PC-9 (cell line): ENCODE data around the gene MYH4. TPM values are rescaled to one million over a fixed set of nuclear protein-coding genes. Genes with fewer than 3 reads are reported as not detected.

Experiments used
- Bru-seq: library from RNA; stranded (reverse); fragments of 400-500 nt; gene quantifications from one replicate; lab custom pipeline; 2021; lab: Mats Ljungman, UMichigan
- BruChase-seq, 2 experiments: library from RNA; stranded (reverse); fragments of 400-500 nt; gene quantifications; one replicate each; lab custom pipeline; 2021; lab: Mats Ljungman, UMichigan
- BruUV-seq: library from RNA; stranded (reverse); fragments of 400-500 nt; replicated peaks from 2 replicates; lab custom pipeline; 2021; lab: Mats Ljungman, UMichigan
- CTCF ChIA-PET: fragments of 300-600 bp; sonication (Branson Sonifier 250); formaldehyde crosslinking; loops from one replicate; lab custom pipeline; 2022; ENCODE audit warnings: antibody characterized with exemption; lab: Charles Lee
- POLR2A ChIA-PET: fragments of 300-600 bp; sonication (Branson Sonifier 250); formaldehyde crosslinking; loops from one replicate; lab custom pipeline; 2022; ENCODE audit warnings: antibody characterized with exemption; ENCODE audit not compliant: unreplicated experiment; lab: Charles Lee
- DNase-seq, 2 experiments: peaks; one replicate each; pipeline versions ENCODE4 v3.0.0 to v3.0.0-alpha.2; 2015 to 2022; ENCODE audit warnings: mixed read lengths in 1 of 2
- H2AFZ ChIP-seq: fragments of 200-600 bp; sonication (generic); 2 replicates; pipeline ENCODE4 v1.8.1; 2017; ENCODE audit warnings: antibody characterized with exemption
- H3F3A ChIP-seq: fragments of 200-600 bp; sonication (generic); 2 replicates; pipeline ENCODE4 v1.8.1; 2017; ENCODE audit warnings: antibody characterized with exemption, mild to moderate bottlenecking, low read depth; ENCODE audit not compliant: insufficient read depth
- H3K27ac ChIP-seq: fragments of 200-600 bp; sonication (generic); 2 replicates; pipeline ENCODE4 v1.6.1; 2016; ENCODE audit warnings: mixed run types
- H3K27me3 ChIP-seq: fragments of 200-600 bp; sonication (generic); 2 replicates; pipeline ENCODE4 v1.6.1; 2016; ENCODE audit warnings: low read depth, mixed run types; ENCODE audit not compliant: insufficient read depth
- H3K36me3 ChIP-seq: fragments of 200-600 bp; sonication (generic); 2 replicates; pipeline ENCODE4 v1.6.1; 2016; ENCODE audit warnings: low read depth, mixed run types
- H3K4me1 ChIP-seq: fragments of 200-600 bp; sonication (generic); replicated peaks from 2 replicates; pipeline ENCODE4 v1.6.1; 2016; ENCODE audit warnings: mixed run types; ENCODE audit not compliant: insufficient read depth
- H3K4me2 ChIP-seq: fragments of 200-600 bp; sonication (generic); 2 replicates; pipeline ENCODE4 v1.6.1; 2017; ENCODE audit warnings: mixed run types
- H3K4me3 ChIP-seq: fragments of 200-600 bp; sonication (generic); 2 replicates; pipeline ENCODE4 v1.6.1; 2016; ENCODE audit warnings: mixed run types
- H3K79me2 ChIP-seq: fragments of 200-600 bp; sonication (generic); 2 replicates; pipeline ENCODE4 v1.6.1; 2017; ENCODE audit warnings: low read depth, mixed run types
- H3K9me2 ChIP-seq: fragments of 200-600 bp; sonication (generic); 2 replicates; pipeline ENCODE4 v1.8.1; 2017; ENCODE audit warnings: mild to moderate bottlenecking; ENCODE audit not compliant: insufficient read depth
- H3K9me3 ChIP-seq: fragments of 200-600 bp; sonication (generic); 2 replicates; pipeline ENCODE4 v1.8.1; 2016; ENCODE audit warnings: low read depth; ENCODE audit not compliant: insufficient read depth
- H4K20me1 ChIP-seq: fragments of 200-600 bp; sonication (generic); 2 replicates; pipeline ENCODE4 v1.8.1; 2017; ENCODE audit not compliant: insufficient read depth
- CTCF ChIP-seq: fragments of 200-600 bp; sonication (generic); conservative IDR thresholded peaks from 2 replicates; pipeline ENCODE4 v1.6.1; 2017; ENCODE audit warnings: mixed run types, antibody characterized with exemption, mild to moderate bottlenecking, moderate library complexity
- EZH2 ChIP-seq: fragments of 200-600 bp; sonication (generic); IDR thresholded peaks from 2 replicates; pipeline ENCODE4 v1.8.0; 2017; ENCODE audit warnings: antibody characterized with exemption, low read depth
- intact Hi-C: fragments of 100-400 bp; cut with micrococcal nuclease; formaldehyde crosslinking; loops from one replicate; pipeline ENCODE4 v1.10.0; 2022; ENCODE audit not compliant: unreplicated experiment
- long read RNA-seq: library from polyadenylated mRNA; stranded (forward); transcript quantifications from one replicate; pipeline ENCODE4 v2.0.0, GENCODE V29; 2022
- total RNA-seq: library from RNA; stranded (reverse); gene quantifications from 2 replicates; pipeline ENCODE4 v1.2.3, GENCODE V29; 2021

MYH4 gene
- total RNA-seq, result not detected in 2 replicates
- Bru-seq, nascent RNA, result not detected
- not detected for BruChase-seq, experiment 1, labeled RNA remaining after a 2-hour chase
- BruChase-seq, experiment 2, labeled RNA remaining after a 6-hour chase, result not detected
- long read RNA-seq, result 0 reads

GRCh38 chr17:10469459-10469858 is at the start of gene MYH4:
Gene MYH4, minus strand, starts transcription at chr17:10469559. Its CDS starts 2,814 bp downstream, at chr17:10466745.
- no peaks in the 10 kb centered on the region for H3K9me2 ChIP-seq
- no peaks in the 10 kb centered on the region; the same call in 1 of the 2 replicates for H3K9me3 ChIP-seq
- H3F3A ChIP-seq, result no peaks in the 10 kb centered on the region
- no peaks in the 10 kb centered on the region for H3K27me3 ChIP-seq
- intact Hi-C loops, result no loop called here
- no peak within 1 kb of the TSS for H3K27ac ChIP-seq
- no peaks in the 10 kb centered on the region for H3K79me2 ChIP-seq
- H3K4me2 ChIP-seq, result no peak within 1 kb of the TSS
- H3K36me3 ChIP-seq, result no peaks in the 10 kb centered on the region
- H2AFZ ChIP-seq, result no peak within 1 kb of the TSS
- no peaks in the 10 kb centered on the region for H3K4me1 ChIP-seq
- ChIA-PET CTCF (no interaction called here), POLR2A (no interaction called here)
- H3K4me3 ChIP-seq, result no peak within 1 kb of the TSS
- no peaks in the 10 kb centered on the region for H4K20me1 ChIP-seq
- BruUV-seq, result no TSS peak
- no peak for TF ChIP-seq EZH2
- DNase-seq, result no peak

GRCh38 chr17:10518271-10519037 is 49.1 kb upstream of the MYH4 start, which contains the start of gene MYH1:
Gene MYH1, minus strand, starts transcription at chr17:10518542. Its CDS starts 1,900 bp downstream, at chr17:10516642.
- BruUV-seq, result no TSS peak
- ChIA-PET POLR2A (no interaction called here), CTCF (no interaction called here)
- TF ChIP-seq EZH2 (no peak), CTCF (no peak)
- no peaks in the 10 kb centered on the region for H3K9me3 ChIP-seq
- no peaks in the 10 kb centered on the region for H3K79me2 ChIP-seq
- no peaks in the 10 kb centered on the region for H3K9me2 ChIP-seq
- no peaks in the 10 kb centered on the region for H3K36me3 ChIP-seq
- no peak within 1 kb of the TSS for H2AFZ ChIP-seq
- H3F3A ChIP-seq, result no peaks in the 10 kb centered on the region
- intact Hi-C loops, result no loop called here
- H3K4me3 ChIP-seq, result no peak within 1 kb of the TSS
- no peak within 1 kb of the TSS for H3K4me2 ChIP-seq
- no peaks in the 10 kb centered on the region for H3K4me1 ChIP-seq
- H3K27ac ChIP-seq, result no peak within 1 kb of the TSS
- H4K20me1 ChIP-seq, result no peaks in the 10 kb centered on the region
- no peak for DNase-seq
- peaks cover 22% of the 10 kb centered on the region; the same call in 1 of the 2 replicates for H3K27me3 ChIP-seq

GRCh38 chr17:10516638-10517037 is 47.3 kb upstream of the MYH4 start:
- no peaks in the 10 kb centered on the region for H3F3A ChIP-seq
- no peak for TF ChIP-seq EZH2
- no peak for TF ChIP-seq CTCF
- peaks cover 21% of the 10 kb centered on the region; the same call in 1 of the 2 replicates for H3K27me3 ChIP-seq
- no peak overlapping the region for H3K27ac ChIP-seq
- no peaks in the 10 kb centered on the region for H3K79me2 ChIP-seq
- no peaks in the 10 kb centered on the region for H3K9me2 ChIP-seq
- ChIA-PET POLR2A (no interaction called here), CTCF (no interaction called here)
- no TSS peak for BruUV-seq
- H4K20me1 ChIP-seq, result no peaks in the 10 kb centered on the region
- H3K36me3 ChIP-seq, result no peaks in the 10 kb centered on the region
- no peak overlapping the region for H3K4me3 ChIP-seq
- no peak overlapping the region for H2AFZ ChIP-seq
- intact Hi-C loops, result no loop called here
- H3K4me2 ChIP-seq, result no peak overlapping the region
- H3K4me1 ChIP-seq, result no peaks in the 10 kb centered on the region
- H3K9me3 ChIP-seq, result no peaks in the 10 kb centered on the region
- no peak for DNase-seq
